BE2C (cell line): ENCODE results near the gene WDR93.

ENCODE experiments used
- DNase-seq: peaks from one replicate; pipeline ENCODE4 v3.0.0-alpha.2; 2020
- H3K27me3 ChIP-seq: fragments of 250-450 bp; sonication (Bioruptor Pico); 2 replicates; pipeline ENCODE4 v1.5.1; 2020; ENCODE audit warnings: mild to moderate bottlenecking
- H3K36me3 ChIP-seq: fragments of 250-450 bp; sonication (Bioruptor Pico); 2 replicates; pipeline ENCODE4 v1.5.1; 2020; ENCODE audit warnings: mild to moderate bottlenecking
- H3K4me1 ChIP-seq: fragments of 250-450 bp; sonication (Bioruptor Pico); 2 replicates; pipeline ENCODE4 v1.5.1; 2020
- H3K4me3 ChIP-seq: 2 replicates; pipeline ENCODE4 v1.5.1; 2011; ENCODE audit warnings: low read depth, low read length
- H3K9me3 ChIP-seq: fragments of 250-450 bp; sonication (Bioruptor Pico); 2 replicates; pipeline ENCODE4 v1.5.1; 2020
- CTCF ChIP-seq: IDR thresholded peaks from 2 replicates; pipeline ENCODE4 v1.5.1; 2012; ENCODE audit warnings: mild to moderate bottlenecking, low read depth, low read length

Gene WDR93

GRCh38 chr15:89670971-89671560 is 19.5 kb upstream of the WDR93 start:
- no peak for TF ChIP-seq CTCF
- no peak overlapping the region for H3K4me3 ChIP-seq
- H3K4me1 ChIP-seq: peaks cover 17% of the 10 kb centered on the region
- H3K9me3 ChIP-seq: no peaks in the 10 kb centered on the region
- no peaks in the 10 kb centered on the region for H3K27me3 ChIP-seq
- no peaks in the 10 kb centered on the region for H3K36me3 ChIP-seq
- DNase-seq: no peak

- no peak for DNase-seq
- H3K9me3 ChIP-seq: no peaks in the 10 kb centered on the region
- no peaks in the 10 kb centered on the region for H3K36me3 ChIP-seq
- H3K4me3 ChIP-seq: no peak overlapping the region
- no peaks in the 10 kb centered on the region for H3K27me3 ChIP-seq
- peaks cover 17% of the 10 kb centered on the region for H3K4me1 ChIP-seq
- TF ChIP-seq CTCF: no peak
Observed at GRCh38 chr15:89671687-89672086, 18.9 kb upstream of the WDR93 start.

DNA sequence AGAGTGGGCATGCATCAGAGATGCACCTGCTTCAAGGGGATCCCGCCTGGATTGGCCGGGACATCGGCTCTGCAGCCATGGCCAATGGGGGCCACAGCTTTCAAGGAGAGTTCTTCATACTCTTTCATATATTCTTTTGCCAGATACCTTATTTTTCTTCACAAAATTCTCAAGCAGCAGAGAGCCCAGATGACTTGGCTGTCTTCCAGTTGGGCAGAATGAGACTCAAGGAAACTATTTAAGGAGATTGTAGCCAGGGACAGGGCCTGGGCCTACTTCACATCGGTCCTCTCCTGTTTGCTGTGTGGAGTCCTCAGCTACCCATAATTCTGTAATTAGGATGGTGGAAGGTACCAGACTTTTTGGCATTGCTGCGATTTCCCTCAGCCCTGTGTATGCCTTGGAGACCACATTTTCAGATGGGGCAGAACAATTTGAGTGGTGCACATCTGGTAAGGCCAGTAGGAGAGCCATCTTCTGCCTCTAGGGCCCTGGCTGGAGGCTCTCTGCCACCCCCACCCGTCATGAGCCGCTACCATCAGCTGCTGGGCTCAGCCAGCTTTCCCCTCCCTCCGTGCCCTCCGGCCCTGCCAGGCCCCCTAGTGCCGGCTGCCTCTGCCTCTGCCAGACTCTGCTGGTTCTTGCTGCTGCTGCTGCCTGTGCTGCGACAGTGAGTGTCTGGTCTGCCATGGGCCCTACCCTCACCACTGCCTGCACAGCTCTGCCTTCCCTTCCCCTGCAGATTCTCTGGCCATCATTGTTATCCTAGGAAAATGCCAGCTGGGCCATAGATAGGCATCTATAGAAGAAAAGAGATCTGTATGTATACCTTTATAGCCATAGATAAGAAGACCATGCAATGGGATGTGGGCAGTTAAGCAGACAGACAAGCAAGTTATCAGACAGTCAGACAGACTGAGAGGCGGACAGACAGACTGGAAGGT is 18.1 kb upstream of the WDR93 start:
- TF ChIP-seq CTCF: no peak; the same call in 1 of the 2 replicates
- H3K36me3 ChIP-seq: no peaks in the 10 kb centered on the region
- H3K4me3 ChIP-seq: peak overlapping the region; percentile 36
- peaks cover 17% of the 10 kb centered on the region for H3K4me1 ChIP-seq
- no peaks in the 10 kb centered on the region for H3K27me3 ChIP-seq
- H3K9me3 ChIP-seq: no peaks in the 10 kb centered on the region
- peak; percentile 88 for DNase-seq

DNA sequence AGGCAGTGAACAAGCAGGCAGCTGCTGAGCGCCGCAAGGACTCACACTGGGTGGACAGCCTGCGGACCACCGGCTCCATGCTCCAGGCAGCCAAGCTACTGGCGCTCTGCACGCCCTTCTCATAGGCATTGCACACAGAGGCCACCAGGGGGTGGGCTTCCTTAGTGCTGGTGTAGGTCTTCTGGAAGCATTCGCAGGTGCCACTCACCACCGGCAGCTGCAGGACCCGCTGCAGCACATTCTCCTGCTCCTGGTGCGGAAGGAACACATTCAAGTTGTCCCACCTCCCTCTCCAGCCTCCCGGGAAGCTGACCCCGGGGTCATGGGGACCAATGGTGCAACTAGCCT is 17.5 kb upstream of the WDR93 start:
- peaks cover 17% of the 10 kb centered on the region for H3K4me1 ChIP-seq
- H3K36me3 ChIP-seq: no peaks in the 10 kb centered on the region
- no peaks in the 10 kb centered on the region for H3K27me3 ChIP-seq
- H3K4me3 ChIP-seq: peak overlapping the region; percentile 36
- peak; percentile 93 for TF ChIP-seq CTCF
- H3K9me3 ChIP-seq: no peaks in the 10 kb centered on the region
- DNase-seq: peak; percentile 86

- no peaks in the 10 kb centered on the region for H3K9me3 ChIP-seq
- no peak overlapping the region for H3K4me3 ChIP-seq
- peaks cover 17% of the 10 kb centered on the region for H3K4me1 ChIP-seq
- no peak for TF ChIP-seq CTCF
- H3K36me3 ChIP-seq: no peaks in the 10 kb centered on the region
- DNase-seq: no peak
- H3K27me3 ChIP-seq: no peaks in the 10 kb centered on the region
Observed at GRCh38 chr15:89674526-89674925, 16.1 kb upstream of the WDR93 start.

DNA sequence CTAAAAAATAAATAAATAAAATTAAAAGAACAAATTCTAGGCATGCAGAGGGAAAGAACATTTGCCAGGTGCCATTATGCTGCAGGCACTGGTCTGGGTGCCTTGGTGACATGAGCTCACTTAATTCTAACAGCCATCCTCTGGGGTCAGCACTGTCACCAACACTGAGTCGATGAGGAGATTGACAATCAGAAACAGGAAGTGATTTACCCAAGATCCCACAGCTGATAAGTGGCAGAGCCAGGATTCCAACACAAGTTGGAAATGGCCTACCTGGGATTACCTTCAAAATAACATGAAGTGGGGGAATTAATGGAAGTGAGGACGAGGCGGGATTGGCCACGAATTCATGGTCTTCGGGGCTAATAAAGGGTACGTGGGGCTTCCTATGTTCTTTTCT is 15.0 kb upstream of the WDR93 start:
- no peaks in the 10 kb centered on the region for H3K27me3 ChIP-seq
- H3K4me1 ChIP-seq: peaks cover 17% of the 10 kb centered on the region
- DNase-seq: no peak
- H3K36me3 ChIP-seq: no peaks in the 10 kb centered on the region
- no peak overlapping the region for H3K4me3 ChIP-seq
- H3K9me3 ChIP-seq: no peaks in the 10 kb centered on the region
- no peak for TF ChIP-seq CTCF
